NCI-H526 treated with DMSO at 0.1 percent for 48 hours (cell line): Measurements from ENCODE around the gene USP21.

Experiments used
- DNase-seq: peaks from one replicate; lab custom pipeline; 2025; lab: John Stamatoyannopoulos, UW

Gene USP21

DNA sequence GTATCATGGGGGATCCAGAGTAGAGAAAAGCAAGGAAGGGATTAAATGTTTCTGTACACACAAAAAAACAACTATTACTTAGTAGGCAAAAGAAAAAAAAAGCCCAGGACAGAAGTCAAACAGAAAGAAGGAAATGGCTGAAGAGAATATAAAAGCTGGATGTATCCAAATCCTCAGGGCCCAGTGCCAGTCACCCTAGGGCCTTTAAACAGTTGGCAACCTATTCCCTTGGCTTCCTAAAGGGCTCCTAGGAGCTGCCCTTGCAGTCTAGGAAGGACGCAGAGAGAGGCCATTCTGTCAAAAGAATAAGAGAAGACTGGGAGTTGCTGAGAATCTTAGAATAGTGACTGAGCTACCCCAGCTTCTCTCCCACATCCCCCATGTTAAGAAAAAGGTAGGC is 13.0 kb downstream of the USP21 start:
- no peak for DNase-seq

DNA sequence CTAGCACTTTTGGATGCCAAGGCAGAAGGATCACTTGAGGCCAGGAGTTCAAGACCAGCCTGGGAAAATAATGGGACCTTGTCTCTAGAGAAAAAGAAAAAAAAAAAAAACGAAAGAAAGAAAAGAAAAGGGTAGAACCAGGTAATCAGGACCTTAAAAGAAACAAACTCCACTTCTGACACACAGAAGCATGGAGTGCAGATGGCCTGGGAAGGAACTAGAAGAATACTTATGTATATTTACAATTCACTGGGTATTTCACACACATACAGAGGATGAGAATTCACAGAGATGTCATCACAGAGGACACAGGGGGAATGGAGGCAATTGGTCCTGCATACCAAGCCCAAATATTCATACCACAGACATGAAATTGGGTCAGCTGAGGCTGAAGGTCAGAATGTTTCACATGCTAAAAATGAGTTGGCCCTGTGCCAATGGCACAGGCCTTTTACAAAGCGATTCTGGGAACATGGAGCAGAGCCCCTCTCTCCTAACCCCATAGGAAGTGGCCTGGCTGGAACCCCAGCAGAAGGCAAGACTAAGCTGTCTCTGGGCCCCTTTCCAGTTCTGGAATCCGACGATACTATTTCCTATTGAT is 13.6 kb downstream of the USP21 start:
- no peak for DNase-seq

DNA sequence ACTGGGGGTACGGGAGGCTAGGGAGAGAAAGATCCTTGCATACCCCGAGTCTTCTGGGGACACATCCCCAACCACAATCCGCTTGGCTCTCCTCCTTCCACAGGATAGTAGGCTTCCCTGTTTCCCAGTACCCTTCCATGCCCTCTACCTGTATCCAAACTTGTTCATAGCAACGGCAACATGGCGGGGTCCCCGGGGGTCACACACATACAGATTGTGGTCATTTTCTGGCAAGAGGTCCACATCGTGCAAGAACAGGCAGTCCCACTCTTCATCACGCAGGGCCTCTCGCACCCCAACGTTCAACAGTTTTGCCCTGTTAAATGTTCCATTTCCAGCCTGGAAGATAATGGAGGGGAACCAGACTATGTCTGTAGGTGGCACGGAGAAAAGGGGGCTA is 14.4 kb downstream of the USP21 start:
- no peak for DNase-seq

DNA sequence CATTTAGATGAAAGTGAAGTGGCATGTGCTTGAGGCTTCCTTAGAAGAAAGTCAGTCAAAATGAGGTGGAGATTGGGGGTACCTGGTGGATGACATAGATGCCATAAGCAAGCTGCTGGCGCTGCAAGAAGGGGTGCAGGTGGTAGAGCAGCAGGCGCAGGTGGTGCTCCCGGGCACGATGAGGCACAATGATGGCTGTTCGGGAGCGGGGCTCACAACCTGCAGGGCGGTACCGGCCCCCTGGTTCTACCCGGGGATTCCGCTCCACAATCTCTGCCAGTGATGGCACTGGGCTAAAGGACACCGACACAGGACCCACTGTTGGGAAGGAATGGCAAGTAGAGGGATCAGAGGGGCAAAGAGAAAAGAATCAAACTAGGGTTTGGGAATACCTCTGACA is 15.6 kb downstream of the USP21 start:
- DNase-seq = no peak

DNA sequence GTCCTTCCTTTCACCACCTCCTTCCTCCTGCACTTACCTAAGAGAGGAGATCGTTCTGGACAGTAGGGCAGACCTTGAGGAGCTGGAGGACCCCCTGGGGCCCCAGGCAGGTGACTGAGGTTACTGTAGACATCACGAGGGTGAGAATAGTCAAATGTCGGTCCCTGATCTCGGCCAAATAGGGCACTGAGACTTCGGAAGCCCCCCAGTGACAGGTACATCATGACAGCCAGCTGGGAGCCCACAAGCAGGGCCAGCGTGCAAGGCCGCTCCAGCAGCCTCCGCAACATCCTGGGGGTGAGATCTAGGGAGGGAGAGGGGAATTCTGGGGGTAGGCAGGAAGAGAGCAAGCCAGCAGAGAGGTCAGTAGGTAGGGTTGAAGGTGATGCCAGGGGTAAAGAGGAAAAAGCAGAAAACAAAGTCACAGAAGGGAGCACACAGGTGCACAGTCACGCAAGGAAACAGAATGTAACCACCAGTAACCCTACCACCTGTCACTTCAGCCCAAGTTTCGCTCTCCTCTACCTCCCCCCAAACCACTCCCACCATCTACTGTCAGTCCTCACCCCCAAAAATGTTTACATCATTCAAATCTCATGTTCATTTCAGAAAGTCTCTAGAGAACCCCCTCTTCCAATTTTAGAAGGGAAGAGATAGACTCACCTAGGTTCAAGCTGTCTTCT is 16.6 kb downstream of the USP21 start:
- no peak for DNase-seq

DNA sequence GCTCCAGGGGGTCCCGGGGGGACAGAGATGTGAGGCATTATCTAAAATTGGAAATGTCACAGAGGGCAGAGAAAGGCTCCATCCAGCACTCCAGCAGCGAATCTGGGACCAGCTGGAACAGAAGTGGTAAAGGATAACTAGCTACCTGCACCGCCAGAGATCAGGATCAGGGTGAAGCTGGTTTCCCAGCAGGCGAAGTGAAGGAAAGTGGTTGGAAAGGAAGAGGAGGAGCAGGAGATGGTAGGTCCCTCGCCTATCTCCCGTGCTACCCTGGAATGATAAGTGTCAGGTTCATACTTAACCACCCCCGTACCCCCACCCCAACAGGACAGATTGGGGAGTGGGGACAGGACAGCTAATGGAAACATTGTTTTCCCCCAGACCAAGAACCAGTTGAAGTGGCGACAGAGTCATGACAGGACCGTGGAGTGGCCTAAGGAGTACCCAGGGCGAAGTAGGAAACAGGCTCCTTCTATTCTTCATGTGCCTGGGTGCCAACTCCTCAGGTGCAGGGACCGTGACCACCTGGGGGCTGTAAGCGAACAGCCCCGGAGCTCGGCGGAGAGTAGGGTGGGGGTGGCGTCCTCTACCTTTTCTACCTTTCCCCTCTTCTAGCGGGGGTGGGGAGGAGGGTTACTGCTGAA is 17.3 kb downstream of the USP21 start:
- no peak for DNase-seq

DNA sequence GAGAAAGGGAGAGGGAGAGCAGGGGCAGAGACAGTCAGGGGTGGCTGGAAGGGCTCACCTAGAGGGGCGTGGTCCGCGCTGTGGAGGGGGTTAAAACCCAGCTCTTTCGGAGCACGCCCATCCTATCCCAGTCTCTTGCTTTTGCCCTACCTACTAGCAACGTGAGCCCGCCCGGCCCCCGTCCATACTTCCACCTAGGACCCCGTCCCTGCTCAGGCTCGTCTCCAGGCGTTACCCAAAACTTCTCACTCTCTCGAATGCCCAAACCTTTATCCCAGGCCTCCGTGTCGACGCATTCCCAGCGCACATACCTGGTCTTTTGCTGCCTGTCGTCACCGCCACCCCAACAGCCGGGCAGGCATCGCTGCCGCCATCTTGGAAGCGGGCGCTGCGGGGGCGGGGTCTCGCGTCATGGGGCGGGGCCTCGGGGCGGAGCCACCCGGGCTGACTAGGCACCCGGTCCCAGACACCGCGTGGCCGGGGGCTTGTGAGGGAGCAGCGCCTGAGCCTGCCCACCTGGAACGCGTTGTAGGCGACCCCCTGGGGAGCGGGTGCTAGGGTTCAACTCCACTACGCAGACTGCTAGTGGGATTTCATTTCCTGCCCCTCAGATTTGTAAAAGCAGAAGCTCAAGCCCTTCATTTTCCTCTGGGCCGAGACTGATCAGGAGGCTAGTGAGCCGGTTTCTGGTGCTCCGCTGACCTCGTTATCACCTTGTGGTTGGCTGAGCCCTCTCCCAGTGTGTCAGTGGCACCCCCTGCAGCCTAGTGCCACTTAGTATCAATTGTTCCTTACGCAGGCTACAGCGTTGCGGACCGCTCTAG is 18.0 kb downstream of the USP21 start, which contains the start of gene B4GALT3:
Gene B4GALT3 (minus strand): TSS at position 396 of the 824 bp plus-strand sequence. CDS start 1,447 bp downstream, outside the sequence.
- peak; percentile 96 for DNase-seq

DNA sequence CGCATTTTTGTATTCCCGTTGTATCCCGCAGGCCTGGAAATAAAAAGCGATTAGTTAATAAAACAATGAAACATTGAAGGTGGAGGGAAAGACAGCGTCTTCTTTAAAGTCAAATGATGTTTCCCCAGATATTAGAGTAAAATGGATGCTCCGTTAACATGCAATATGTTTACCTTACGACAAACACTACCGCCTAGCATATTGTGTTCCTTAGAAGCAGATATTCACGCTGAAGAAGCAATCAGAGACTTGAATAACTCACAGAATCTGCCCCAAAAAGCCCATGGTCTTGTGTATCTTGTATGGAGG is 18.6 kb downstream of the USP21 start:
- DNase-seq = peak; percentile 91

DNA sequence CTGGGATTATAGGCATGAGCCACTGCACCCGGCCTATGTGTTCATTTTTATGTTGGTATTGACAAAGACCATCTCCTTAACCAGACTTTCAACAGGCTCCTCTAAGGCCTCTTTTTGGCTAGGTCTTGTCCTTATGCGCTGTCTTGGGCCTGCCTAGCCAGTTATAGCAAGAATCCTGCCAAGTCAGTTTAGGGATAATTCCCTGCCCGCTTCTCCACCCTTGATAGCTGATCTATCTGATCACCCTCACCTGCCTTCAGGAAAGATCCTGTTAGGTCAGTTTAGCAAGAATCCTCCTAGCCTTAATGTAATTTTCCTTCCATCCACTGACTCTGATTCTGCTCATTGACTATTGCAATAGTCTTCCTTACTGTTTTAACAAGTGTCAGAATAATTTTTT is 20.4 kb downstream of the USP21 start:
- DNase-seq = no peak

DNA sequence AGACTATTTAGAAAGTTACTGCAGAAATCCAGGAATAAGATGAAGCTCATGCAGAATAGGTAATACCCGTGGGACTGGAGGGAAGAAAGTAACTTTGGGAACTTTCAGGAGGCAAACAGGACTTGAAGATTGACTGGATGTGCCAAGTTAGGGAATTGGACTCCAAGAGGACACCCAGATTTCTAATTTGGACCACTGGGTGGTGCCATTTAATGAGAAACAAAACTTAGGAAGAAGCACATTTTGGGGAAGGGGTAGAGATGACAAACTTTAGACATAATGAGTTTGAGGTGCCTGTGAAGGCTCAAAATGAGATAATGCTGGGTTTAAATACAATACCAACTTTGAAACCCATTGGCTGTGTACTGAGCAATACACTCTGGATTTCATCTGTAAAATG is 21.3 kb downstream of the USP21 start:
- DNase-seq = no peak

DNA sequence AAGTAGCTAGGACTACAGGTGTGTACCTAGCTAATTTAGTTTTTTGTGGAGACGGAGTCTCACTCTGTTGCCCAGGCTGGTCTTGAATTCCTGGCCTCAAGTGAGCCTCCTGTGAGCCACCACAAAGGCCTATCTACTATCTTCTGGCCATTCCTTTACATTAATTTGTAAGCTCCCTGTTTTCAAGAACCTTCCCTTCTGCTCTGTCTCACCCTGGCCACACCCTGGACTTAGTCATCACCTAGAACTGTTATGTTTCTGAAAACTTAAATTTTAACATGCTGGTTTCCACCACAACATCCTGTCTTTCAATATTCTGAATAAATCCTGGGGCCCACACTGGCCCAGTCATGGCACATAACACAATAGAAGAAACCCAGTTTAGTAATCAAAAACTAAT is 22.9 kb downstream of the USP21 start:
- no peak for DNase-seq

DNA sequence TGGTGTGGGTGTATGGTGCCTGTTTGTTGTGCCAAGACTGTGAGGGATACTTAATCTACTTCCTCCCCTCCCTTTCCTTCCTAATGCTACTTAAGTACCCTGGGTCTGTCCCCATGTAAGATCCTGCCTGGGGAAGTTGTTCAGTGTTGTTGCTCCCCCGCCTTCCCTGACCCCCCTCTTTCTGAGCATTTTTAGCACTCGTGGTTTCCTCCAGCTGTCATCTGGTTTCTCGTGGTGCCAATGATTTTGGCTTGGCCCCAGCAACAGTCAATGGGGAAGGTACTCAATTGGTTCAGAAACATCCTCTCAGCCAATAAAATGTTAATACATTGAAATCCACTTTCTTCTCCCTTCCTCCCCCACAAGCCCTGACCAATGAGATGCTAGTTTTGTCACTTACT is 26.0 kb downstream of the USP21 start:
- DNase-seq = no peak

DNA sequence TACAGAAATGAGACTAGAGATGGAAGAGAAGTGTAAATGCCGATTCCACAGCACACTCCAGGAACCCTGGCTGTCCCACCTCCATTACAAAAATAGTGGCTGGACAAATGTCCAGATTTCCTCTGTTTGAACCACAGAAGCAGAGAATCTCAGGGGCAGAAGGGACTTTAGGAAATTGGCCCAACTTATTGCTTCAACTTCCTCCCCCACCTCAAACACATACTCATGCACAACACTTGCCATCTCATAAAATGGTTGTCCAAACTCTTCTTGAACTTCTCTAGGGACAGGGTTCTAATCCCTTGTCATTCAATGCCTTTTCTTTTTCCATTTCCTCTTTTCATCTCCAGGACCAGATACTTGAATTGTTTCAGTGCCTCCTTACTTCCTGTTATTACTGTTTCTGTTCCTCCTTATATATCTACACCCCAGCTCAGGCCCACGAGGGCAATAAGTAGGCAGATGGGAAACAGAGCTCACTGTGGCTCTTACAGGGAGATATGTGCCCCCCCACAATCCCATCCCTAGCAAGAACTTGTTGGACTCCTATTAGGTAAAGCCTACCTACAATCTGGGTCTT is 26.5 kb downstream of the USP21 start:
- DNase-seq = no peak

DNA sequence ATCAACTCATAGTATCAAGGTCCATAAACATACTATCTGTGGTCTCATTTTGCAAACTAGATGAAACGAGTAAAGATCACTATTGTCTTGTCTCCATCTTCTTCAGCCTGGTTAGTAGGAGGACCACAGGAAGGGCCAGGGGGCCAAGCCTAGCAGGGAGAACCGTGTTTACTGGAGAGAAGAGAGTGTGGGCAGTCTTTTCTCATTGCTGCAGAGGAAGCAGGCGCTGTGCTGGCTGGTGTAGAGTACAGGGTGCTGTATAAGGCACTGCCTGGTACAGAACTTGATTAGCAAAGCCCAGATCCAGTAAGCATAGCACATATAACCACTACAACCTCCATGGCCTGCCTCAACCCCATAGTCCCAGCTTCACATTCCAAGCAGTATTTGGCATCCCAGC is 28.0 kb downstream of the USP21 start:
- DNase-seq = no peak

DNA sequence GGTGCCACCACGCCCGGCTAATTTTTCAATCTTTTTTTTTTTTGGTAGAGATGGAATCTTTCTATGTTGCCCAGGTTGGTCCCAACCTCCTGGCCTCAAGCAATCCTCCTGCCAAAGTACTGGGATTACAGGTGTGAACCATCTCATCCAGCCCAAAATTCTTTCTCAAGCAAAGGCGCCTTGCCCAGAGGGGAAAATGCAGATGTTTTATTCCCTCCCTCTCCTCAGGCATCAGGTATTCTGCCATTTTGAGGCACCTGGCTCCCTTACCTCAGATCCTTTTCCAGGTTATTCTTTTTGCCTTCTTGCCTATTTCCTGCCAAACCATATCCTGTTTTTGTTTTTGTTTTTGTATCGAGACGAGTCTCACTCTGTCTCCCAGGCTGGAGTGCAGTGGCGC is 29.1 kb downstream of the USP21 start:
- no peak for DNase-seq

DNA sequence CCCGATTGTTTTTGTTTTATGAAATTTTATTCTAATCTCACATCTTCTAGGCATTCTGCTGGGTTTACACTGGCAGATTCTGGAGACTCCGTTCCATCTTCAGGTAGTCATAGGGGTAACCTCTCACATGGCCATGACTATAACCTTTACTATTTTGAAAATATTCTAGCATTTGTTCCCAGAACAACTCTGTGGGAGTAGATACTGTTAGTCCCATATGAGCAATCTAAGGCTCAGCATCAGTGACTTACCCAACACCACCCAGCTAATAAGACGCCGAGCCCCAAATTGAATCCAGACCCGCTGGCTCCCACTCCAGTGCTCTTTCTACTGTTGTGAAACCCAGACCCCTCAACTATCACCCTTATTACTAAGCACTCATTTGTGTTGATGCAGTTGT is 29.7 kb downstream of the USP21 start:
- DNase-seq = no peak

DNA sequence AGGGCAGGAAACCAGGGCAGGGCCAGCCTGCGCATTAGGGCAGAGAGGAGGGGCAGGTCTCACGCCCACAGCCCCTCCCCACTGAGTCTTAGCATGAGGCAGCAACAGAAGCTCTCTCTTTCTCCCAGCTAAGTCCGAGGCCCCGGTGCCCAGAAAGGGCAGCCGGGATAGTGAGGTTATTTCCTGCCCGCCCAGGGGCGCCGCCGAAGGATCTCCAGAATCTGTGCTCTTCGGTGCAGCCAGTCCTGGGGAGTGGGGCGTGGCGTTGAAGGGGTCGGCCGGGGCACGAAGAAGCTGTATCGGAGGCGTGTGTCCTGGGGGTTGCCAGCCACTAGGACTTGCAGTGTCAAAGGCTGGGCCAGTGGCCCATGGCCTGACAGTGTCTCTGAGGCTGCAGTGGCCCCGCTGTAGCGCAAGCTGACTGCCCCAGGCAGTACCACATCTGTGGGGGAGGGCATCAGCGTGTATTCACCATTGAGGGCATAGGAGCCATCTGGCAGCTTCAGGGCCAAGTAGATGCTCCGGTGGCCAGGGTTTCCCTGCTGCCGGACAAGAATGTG is 31.7 kb downstream of the USP21 start:
- DNase-seq = no peak

DNA sequence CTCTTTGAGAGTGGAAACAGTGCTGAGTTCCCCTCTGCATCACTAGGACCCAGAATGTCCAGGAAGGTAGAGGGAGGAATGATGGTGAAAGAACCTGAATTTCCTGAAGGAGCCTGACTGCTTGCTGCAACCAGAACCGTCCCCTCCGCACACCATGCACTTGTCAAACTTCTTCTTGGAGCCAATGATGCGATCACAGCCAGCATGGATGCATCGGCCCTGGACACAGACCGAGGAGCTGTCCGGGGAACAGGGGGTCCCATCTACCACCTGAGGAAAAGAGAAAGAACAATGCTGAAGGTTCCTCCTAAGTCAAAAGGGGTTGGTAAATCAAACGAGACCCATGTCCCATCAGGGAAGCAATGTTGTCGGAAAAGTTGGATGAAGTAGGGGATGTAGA is 32.7 kb downstream of the USP21 start:
- no peak for DNase-seq

DNA sequence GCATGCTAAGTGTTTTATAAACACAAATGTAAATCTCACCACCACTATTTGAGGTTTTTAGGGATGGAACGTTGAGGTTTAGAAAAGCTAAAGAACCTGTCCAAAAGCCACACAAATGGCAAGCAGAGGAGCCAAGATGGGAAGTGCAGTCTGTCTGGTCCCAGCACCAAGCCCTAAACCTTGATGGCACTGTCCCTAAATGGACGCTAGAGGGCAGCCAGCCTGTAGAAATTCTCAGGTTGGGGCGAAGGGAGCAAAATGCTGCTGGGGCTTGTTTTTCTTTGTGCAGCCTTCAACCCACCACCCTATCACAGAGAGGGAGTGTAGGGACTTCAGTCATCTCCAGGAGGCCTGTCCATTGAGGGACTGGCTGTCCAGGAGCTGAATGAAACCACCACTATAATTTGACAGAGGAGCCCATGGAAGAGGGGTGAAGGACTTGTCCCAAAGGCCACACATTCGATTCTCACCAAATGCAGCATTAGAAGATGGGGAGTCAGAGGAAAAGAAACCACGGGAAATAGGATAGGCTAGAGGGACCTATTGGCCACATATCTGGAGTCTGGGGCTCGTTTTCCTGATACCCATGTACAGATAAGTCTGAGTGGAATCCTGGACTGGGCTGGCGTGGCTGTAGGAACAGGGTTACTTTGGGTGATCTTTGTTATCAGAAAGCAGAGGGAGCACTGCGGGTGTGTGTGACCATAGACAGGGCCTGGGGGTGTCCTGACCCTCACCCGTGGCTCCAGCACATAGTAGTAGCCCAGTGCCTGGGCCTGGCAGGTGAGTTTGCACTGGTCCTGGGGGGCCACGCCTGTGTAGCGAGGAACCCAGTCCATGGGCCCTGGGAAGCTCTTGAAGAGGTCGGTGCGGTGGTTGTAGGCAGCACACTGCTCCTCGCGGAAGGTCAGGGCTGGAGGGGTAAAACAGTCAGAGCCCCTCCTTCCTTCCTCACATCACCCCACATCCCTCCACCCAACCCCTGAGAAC is 33.5 kb downstream of the USP21 start:
- peak; percentile 72 for DNase-seq

DNA sequence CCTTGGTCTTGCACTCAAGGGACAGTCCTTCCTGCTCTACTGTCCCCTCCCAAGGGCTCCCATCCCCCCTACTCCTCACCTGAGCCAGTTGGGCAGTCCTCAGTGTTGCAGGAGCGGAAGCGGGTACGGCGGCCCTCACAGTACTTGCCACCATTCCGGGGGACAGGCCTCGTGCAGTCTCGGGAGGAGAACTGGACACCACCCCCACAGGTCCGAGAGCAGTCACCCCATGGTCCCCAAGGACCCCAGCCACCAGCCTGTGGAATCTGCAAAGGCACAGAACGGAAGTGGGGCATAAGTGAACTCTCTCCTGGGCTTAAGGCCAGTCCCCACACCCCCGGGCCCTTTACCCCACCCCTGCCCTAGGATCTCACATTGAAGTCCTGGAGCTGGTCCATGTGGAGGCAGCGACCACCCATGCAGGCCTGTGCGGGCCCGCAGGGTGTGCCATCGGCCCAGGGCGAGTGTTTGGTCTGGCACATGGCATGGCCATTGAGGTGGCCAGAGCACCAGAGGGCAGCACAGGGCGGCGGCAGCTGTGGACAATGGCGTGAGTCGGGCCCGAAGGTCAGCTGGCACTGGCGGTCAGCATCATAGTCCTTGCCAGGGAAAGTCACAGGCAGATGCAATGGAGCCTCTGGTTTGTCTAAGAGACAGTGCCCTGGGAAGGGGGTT is 34.4 kb downstream of the USP21 start:
- DNase-seq = no peak
